Adrenal gland (tissue), 12 donors: ENCODE results near the gene CEP104. TPM values are rescaled to one million over a fixed set of nuclear protein-coding genes. Genes with fewer than 3 reads are reported as not detected.

Experiments
- DNase-seq, 7 donors: peaks; one replicate each; pipeline ENCODE4 v3.0.0-alpha.2; 2019 to 2020
- H3K27ac ChIP-seq, 5 donors: fragments of 200-600 bp; sonication (generic) in 4 of 5; 1 replicate in 3 of 5; 2 replicates in 2 of 5; pipeline versions ENCODE4 v1.5.1 to v1.8.0; 2016 to 2020; ENCODE audit warnings: mild to moderate bottlenecking in 1 of 5
- H3K27me3 ChIP-seq: fragments of 200-600 bp; 2 replicates; pipeline ENCODE4 v1.8.0; 2021
- H3K36me3 ChIP-seq, 2 donors: fragments of 200-600 bp; replicated peaks in 1 of 2; 1 replicate in 1 of 2; 2 replicates in 1 of 2; pipeline versions ENCODE4 v1.5.1 to v1.8.0; 2018 to 2022
- H3K4me1 ChIP-seq, 2 donors: fragments of 200-600 bp; replicated peaks in 1 of 2; 1 replicate in 1 of 2; 2 replicates in 1 of 2; pipeline versions ENCODE4 v1.5.1 to v1.8.0; 2018 to 2021
- H3K4me3 ChIP-seq, 4 donors: fragments of 200-600 bp; sonication (generic) in 3 of 4; one replicate each; pipeline ENCODE4 v1.5.1; 2016 to 2018
- H3K9me3 ChIP-seq, 3 donors: fragments of 200-600 bp; sonication (generic) in 1 of 3; replicated peaks in 1 of 3; 1 replicate in 2 of 3; 2 replicates in 1 of 3; pipeline versions ENCODE4 v1.5.1 to v1.8.0; 2016 to 2021
- POLR2A ChIP-seq, 2 donors: fragments of 450-650 bp; IDR thresholded peaks; one replicate each; pipeline ENCODE4 v1.6.1; 2017; ENCODE audit warnings: antibody characterized with exemption in 2 of 2, mild to moderate bottlenecking in 2 of 2, moderate library complexity in 1 of 2
- WGBS, 4 donors: extraction: QIAGEN DNeasy Blood & Tissue Kit in 2 of 4; methylation state at CpG; one replicate each; pipeline versions ENCODE4 v1.1.5 to v1.1.7; 2013 to 2017; 5-methylcytosine and 5-hydroxymethylcytosine counted together
- intact Hi-C, 2 donors: fragments of 100-400 bp; cut with DNase I; formaldehyde crosslinking; loops; one replicate each; pipeline versions ENCODE4 v1.14.1 to v1.15.0; 2022 to 2023
- polyA plus RNA-seq, 3 donors: library from polyadenylated mRNA; stranded (reverse); fragments of 200-250 nt in 2 of 3; fragments of 350-450 nt in 1 of 3; fragmentation: Illumina TruSeq in 1 of 3; extraction: RNeasy Lipid Tissue Mini Kit (QIAGEN cat#74804) in 1 of 3; gene quantifications; one replicate each; pipeline ENCODE4 v1.2.3, GENCODE V29; 2013 to 2014
- total RNA-seq, 9 donors: library from RNA; depleted of rRNA in 4 of 9; stranded (reverse); fragments of >200 nt in 4 of 9; fragments of 120-200 nt in 1 of 9; fragmentation: NEBNext Ultra II Directional in 1 of 9; extraction: Animal tissue kit (Norgen Biotek cat#: 25700) in 1 of 9; gene quantifications; one replicate each; pipeline versions ENCODE4 v1.1.0 to v1.2.4, GENCODE V29; 2013 to 2023
- TF ChIP-seq, protein P1 (sequence below), 6 experiments: fragments of 450-650 bp in 4 of 6; fragments of 200-600 bp in 2 of 6; sonication (generic) in 1 of 6; IDR thresholded peaks; 1 replicate in 5 of 6; 2 replicates in 1 of 6; pipeline versions ENCODE4 v1.5.1 to v1.8.0; 2016 to 2021; ENCODE audit warnings: antibody characterized with exemption in 6 of 6, mild to moderate bottlenecking in 2 of 6, moderate library complexity in 1 of 6
- donor health status: healthy with polysubstance abuse.
- donor health status: Bipolar disorder and iron deficiency.
- donor health status: DM: yes; HTN: yes; CAD: no.
- donor health status: DM: no; HTN: no; CAD: no.
- donor health status: DM: no; HTN: no; CAD: no.
- donor health status: DM: yes; HTN: yes; CAD: no.

Gene CEP104
- total and polyA plus RNA-seq, 12 donors: 13.6 to 80.9 (median 38.1) TPM

- Histone ChIP-seq H3K4me3 (no peak overlapping the region), H3K36me3 (peaks cover 0 to 49% of the 10 kb centered on the region in 2 donors), H3K9me3 (no peaks in the 10 kb centered on the region), H3K4me1 (no peaks in the 10 kb centered on the region), H3K27ac (no peak overlapping the region), H3K27me3 (no peaks in the 10 kb centered on the region)
- DNase-seq: no peak
- 87 to 92% (median 91%) methylated on average over 14 of the region's 14 CpGs for WGBS, 4 donors
- intact Hi-C loops: no loop called here
- TF ChIP-seq, protein P1, sequence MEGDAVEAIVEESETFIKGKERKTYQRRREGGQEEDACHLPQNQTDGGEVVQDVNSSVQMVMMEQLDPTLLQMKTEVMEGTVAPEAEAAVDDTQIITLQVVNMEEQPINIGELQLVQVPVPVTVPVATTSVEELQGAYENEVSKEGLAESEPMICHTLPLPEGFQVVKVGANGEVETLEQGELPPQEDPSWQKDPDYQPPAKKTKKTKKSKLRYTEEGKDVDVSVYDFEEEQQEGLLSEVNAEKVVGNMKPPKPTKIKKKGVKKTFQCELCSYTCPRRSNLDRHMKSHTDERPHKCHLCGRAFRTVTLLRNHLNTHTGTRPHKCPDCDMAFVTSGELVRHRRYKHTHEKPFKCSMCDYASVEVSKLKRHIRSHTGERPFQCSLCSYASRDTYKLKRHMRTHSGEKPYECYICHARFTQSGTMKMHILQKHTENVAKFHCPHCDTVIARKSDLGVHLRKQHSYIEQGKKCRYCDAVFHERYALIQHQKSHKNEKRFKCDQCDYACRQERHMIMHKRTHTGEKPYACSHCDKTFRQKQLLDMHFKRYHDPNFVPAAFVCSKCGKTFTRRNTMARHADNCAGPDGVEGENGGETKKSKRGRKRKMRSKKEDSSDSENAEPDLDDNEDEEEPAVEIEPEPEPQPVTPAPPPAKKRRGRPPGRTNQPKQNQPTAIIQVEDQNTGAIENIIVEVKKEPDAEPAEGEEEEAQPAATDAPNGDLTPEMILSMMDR (IDR thresholded peaks at IDR 0.05): no peak
- TF ChIP-seq POLR2A (IDR thresholded peaks at IDR 0.05): no peak
These were observed 32.9 kb upstream of the CEP104 start for GRCh38 chr1:3889936-3890335.

DNA sequence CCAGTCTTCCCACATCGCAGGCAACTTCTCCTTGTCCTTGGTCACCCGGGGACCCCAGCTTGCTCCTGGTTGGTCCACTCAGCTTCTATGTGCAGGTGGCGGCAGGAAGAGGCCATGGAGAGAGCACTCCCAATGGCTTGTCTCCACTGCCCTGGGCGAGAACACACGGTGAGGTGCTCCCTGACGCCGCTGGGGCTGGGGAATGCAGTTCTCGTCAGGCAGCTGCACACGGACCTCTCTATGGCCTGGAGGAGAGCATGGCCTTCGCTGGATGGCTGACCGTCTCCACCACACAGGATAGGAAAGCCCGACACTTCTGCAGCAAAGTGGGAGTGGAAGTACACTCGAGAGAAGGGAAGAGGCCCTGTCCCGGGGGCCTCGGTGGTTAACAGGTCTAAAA lies 31.3 kb upstream of the CEP104 start:
- DNase-seq: no peak
- intact Hi-C loops: no loop called here
- H3K4me1 ChIP-seq: no peaks in the 10 kb centered on the region
- H3K9me3 ChIP-seq: no peaks in the 10 kb centered on the region
- H3K36me3 ChIP-seq: peaks cover 0 to 53% of the 10 kb centered on the region in 2 donors
- TF ChIP-seq POLR2A (IDR thresholded peaks at IDR 0.05): no peak
- TF ChIP-seq, protein P1 (IDR thresholded peaks at IDR 0.05): no peak
- no peak overlapping the region for H3K4me3 ChIP-seq
- H3K27me3 ChIP-seq: no peaks in the 10 kb centered on the region
- 86 to 91% (median 90%) methylated on average over 8 to 15 of the region's 15 CpGs for WGBS, 4 donors
- H3K27ac ChIP-seq: no peak overlapping the region

- H3K36me3 ChIP-seq: peaks cover 0 to 53% of the 10 kb centered on the region in 2 donors
- H3K27me3 ChIP-seq: no peaks in the 10 kb centered on the region
- H3K9me3 ChIP-seq: no peaks in the 10 kb centered on the region
- 90 to 91% (median 91%) methylated on average over 8 of the region's 8 CpGs for WGBS, 4 donors
- intact Hi-C loops: no loop called here
- no peaks in the 10 kb centered on the region for H3K4me1 ChIP-seq
- TF ChIP-seq, protein P1 (IDR thresholded peaks at IDR 0.05): no peak
- no peak for TF ChIP-seq POLR2A (IDR thresholded peaks at IDR 0.05)
- H3K27ac ChIP-seq: no peak overlapping the region
- DNase-seq: no peak
- H3K4me3 ChIP-seq: no peak overlapping the region
These were observed 29.7 kb upstream of the CEP104 start for GRCh38 chr1:3886691-3887090.

- peaks cover 0 to 53% of the 10 kb centered on the region in 2 donors for H3K36me3 ChIP-seq
- 90 to 95% (median 92%) methylated on average over 11 to 15 of the region's 15 CpGs for WGBS, 4 donors
These were observed 29.2 kb upstream of the CEP104 start for GRCh38 chr1:3886106-3886670.

More at GRCh38 chr1:3886106-3886670, 29.2 kb upstream of the CEP104 start:
- no peak for DNase-seq
- Histone ChIP-seq H3K27me3 (no peaks in the 10 kb centered on the region), H3K4me1 (no peaks in the 10 kb centered on the region), H3K27ac (no peak overlapping the region), H3K4me3 (no peak overlapping the region), H3K9me3 (no peaks in the 10 kb centered on the region)
- TF ChIP-seq, protein P1 (IDR thresholded peaks at IDR 0.05): no peak
- TF ChIP-seq POLR2A (IDR thresholded peaks at IDR 0.05): no peak
- intact Hi-C loops: no loop called here
